Measurements from ENCODE around the gene ZNF618.

GRCh38 chr9:114049441-114050225 is 173.5 kb downstream of the ZNF618 start:
- TF ChIP-seq CTCF (IDR thresholded peaks at IDR 0.05; ENCODE audit: low read depth, low read length, poor library complexity, severe bottlenecking) (no peak), EZH2phosphoT487 (IDR thresholded peaks at IDR 0.05; ENCODE audit: borderline replicate concordance, low read length) (no peak)
